IPS-NIHi7 (cell line): ENCODE measurements around the gene FAM177A1.

Experiments used
- DNase-seq: peaks from one replicate; pipeline ENCODE4 v3.0.0; 2012; ENCODE audit warnings: mixed read lengths; ENCODE audit errors: extremely low spot score

FAM177A1 gene

GRCh38 chr14:35123388-35123703 is 77.3 kb downstream of the FAM177A1 start:
- DNase-seq: no peak

- no peak for DNase-seq
Measured at GRCh38 chr14:35124127-35124526, 78.1 kb downstream of the FAM177A1 start.
